ENCODE results near the gene ZNF598.

ZNF598 gene

DNA sequence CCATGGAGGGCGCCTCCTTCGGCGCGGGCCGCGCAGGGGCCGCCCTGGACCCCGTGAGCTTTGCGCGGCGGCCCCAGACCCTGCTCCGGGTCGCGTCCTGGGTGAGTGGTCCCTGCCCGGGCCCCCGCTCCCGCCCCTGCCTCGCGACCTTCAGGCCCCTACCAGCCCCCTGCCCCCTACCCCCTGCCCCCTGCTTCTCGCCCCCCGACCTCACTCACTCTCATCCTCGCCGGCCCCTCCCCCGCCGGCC lies 19.6 kb downstream of the ZNF598 start:
- no peak for DNase-seq

DNA sequence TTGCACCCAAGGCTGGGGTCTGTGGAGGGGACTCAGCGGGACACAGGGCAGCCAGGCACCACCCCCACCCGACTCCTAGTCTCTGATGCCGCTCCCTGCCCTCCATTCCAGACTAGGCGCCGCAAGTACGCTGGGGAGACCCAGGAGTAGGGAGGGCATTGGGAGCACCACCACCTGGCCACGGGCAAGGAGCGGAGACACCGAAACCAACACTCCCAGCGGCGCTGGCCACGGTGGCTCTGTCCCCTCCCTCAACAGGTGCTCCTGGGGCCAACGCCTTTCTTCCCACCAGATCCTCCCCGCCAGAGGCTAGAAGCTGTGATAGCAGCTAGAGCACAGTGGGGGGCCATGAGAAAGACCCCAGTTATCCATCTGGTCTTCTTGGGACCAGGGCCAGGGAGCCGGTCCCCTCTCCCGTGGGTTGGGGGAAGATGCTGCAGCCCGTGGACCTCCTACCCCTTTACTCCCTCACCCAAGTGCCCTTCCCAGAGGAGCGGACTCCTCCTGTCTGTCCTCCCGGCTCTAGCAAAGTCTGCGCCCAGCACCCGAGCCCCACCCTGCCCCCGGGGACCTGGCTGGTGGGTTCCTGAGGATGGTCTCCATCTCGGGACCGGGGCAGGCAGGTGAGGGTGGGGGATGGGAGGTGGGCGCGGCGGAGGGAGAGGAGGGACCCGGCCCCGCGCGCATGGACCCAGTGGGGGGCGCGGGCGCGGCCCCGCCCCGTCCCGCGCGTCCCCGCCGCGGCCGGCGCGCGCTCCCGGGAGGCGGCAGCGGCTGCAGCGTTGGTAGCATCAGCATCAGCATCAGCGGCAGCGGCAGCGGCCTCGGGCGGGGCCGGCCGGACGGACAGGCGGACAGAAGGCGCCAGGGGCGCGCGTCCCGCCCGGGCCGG lies 20.2 kb downstream of the ZNF598 start, which contains the start of gene SYNGR3:
Gene SYNGR3, plus strand, starts transcription at position 762 of the 892 bp plus-strand sequence. CDS start 133 bp downstream, outside the sequence.
- no peak for DNase-seq

DNA sequence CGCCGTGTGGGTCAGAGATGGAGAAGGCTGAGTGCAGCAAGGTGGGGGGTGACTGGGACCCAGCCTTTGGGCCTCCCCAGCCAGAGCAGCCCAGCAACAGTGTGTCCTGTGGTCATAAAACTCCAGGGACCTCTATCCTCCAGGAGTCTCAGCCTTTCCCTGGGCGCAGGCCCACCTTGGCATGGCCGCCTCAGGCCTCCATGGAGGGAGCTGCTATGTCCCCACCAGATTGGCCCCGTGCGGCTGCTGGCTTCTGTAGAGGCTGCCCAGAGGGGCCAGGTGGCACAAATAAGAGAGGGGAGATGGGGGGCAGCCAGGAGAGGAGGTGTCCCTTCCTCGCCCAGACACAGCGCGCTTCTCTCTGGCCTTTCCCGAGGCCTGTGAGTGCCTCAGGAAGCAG lies 22.4 kb downstream of the ZNF598 start:
- DNase-seq, result no peak

DNA sequence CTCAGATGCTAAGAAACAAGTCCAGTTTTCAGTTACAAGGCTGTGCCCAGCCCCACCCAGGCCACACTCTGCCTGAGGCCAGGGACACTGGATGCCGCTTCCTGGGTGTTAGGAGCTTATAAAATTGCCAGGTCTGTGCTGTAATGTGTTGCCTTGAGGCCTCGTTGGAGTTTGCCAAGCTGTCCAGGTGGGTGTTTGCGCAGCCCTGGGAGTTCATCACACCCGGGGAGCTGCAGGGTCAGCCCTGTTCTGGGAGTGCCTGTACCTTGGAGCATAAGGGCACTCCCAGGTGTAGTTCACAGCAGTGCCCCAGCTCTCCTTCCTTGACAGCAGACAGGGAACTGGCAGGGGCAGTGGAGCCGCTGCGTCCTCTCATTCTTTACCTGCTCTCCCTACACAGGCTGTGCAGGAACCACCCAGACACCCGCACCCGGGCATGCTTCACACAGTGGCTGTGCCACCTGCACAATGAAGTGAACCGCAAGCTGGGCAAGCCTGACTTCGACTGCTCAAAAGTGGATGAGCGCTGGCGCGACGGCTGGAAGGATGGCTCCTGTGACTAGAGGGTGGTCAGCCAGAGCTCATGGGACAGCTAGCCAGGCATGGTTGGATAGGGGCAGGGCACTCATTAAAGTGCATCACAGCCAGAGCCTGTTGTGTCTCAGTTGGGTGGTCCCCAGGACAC lies 24.0 kb downstream of the ZNF598 start:
- DNase-seq, result no peak

DNA sequence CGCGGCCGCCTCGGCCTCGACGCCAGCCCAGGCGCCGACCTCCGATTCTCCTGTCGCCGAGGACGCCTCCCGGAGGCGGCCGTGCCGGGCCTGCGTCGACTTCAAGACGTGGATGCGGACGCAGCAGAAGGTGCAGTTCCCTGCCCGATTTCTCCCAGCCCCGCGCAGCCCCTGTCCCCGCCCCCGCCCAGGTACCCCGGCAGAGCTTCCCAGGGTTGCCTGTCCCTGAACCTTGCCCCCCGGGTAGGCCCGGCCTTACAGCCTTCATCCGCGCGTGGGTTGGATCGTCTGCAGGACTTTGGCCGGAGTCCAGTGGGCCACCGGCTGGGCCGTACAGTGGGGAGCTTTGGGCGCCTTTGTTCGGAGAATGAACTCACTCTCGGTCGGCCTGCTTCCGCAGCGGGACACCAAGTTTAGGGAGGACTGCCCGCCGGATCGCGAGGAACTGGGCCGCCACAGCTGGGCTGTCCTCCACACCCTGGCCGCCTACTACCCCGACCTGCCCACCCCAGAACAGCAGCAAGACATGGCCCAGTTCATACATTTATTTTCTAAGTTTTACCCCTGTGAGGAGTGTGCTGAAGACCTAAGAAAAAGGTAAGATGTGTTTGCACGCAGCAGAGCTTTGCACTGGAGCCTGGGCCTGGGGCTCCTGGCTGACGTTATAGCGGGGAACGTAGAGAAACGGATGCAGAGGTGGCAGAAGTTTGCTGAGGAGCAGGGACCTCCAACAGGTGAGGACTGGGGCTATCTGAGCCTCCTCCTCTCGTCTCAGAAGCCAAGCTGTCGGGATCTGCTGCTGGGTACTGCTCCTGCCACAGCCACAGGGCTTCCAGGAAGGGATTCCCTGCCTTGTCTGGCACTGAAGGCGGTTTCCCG lies 25.0 kb downstream of the ZNF598 start:
- DNase-seq, result no peak

DNA sequence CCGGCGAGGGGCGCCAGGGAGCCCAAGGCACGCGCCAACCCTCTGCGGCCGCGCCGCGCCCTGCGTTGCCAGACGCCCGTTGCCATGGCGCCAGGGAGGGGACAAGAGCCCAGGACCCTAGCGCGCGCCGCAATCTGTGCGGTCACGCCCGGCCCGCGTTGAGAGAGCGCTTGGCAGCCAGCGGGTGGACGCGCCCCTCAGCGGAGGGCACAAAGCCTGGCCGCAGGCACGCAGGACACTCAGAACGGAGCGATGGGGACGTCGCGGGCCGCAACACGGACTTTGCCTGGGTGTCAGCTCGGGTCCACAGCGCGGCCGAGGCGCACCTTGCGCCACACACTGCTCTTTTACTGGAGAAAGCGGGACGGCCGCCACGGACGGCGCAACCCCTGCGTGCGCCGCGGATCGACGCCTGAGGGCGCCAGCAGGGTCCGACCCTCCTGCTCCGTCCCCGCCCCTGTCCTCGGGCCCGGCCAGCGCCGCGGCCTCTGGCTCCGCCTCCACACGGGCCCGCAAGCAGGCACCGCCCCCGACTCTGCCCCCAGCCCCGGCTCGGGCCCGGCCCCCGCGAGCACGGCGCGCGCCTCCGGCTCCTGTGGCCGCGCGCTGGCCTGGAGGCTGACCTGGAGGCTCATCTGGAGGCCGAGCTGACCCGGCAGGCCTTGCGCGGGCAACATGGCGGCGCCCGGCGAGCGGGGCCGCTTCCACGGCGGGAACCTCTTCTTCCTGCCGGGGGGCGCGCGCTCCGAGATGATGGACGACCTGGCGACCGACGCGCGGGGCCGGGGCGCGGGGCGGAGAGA lies 25.9 kb downstream of the ZNF598 start, which contains the start of gene GFER:
Gene GFER, plus strand, starts transcription at position 650 of the 803 bp plus-strand sequence. Its CDS starts 26 bp downstream, at position 676.
- peak; percentile 86 for DNase-seq

DNA sequence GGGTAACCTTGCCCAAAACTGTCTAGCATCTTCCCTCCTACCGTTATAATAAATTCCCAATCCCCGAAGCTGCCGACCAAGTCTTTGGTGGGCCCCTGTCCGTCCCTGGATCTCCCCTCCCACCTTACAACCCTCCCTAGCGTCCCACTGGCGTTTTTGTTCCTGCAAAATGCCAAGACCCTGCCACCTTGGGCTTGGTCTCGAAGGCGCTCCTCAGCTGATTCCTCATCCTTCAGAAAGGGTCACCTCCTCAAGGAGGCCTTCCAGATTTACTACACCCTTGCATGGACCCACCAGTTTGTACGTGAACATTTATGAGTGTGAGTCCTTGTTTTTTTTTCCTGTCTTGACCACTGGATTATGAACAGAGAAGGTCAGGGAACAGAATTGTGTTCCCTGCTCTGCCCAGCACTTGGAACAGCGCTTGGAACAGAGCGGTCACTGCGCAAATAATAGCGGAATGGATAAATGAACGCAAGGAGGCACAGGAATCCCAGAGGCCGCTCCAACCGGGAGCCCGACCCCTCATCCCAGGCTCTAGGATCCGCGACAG lies 26.6 kb downstream of the ZNF598 start:
- DNase-seq, result no peak

DNA sequence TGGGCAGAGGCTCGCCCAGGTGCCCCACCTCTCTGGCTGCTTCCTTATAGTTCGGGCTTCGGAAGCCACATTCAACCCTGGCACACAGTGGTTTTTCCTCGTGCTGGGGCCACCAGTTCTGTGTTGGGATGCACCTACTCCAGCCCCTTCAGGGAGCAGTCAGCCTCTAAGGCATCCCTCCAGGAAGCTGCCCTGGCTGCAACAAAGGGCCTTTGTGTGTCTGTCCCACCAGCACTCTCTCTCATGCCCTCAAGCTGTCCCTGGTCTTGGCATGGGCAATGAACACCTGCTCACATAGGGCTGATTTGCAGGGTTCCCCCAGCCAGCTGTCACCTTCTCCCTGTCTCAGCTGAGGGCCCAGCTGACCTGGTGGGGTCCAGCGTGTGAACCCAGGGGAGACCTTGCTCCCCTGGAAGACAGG lies 27.6 kb downstream of the ZNF598 start:
- no peak for DNase-seq

DNA sequence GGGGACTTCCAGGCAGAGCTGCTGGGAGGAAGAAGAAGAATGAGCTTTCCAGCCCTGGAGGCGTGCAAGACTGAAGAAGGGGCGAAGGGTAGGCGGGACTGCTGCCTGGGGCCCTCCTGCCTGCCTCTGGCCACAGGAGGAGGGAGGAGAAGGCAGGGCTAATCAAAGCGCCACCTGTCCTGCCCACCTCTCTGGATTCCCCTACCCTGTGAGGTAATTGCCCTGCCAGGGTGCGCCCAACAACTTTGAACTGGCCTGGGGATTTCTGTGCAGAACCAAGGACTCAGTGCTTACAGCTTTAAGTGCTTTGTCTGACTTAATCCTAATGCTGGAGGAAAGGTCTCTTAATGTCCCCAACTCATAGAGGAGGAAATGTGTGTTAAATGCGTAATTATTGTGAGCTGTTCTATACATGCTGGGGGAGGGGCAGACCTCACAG lies 28.2 kb downstream of the ZNF598 start, which contains the start of gene NOXO1:
Gene NOXO1, minus strand, starts transcription at position 72 of the 439 bp plus-strand sequence. CDS start 290 bp downstream, outside the sequence.
- DNase-seq, result no peak

DNA sequence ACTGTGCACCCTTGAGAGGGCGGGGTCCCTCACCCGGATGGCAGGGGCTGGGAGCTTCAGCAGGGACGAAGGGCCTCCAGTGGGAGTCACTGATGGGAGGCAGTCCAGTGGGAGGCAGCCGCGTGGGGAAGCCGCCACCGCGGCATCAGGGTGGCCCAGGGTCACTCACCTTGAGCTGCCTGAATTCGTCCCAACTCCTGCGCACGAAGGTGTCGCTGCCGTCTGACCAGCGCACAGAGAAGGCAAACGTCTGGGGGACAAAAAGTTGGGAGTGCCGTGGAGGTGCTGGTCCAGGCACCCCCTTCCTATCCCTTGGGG lies 28.9 kb downstream of the ZNF598 start:
- no peak for DNase-seq

DNA sequence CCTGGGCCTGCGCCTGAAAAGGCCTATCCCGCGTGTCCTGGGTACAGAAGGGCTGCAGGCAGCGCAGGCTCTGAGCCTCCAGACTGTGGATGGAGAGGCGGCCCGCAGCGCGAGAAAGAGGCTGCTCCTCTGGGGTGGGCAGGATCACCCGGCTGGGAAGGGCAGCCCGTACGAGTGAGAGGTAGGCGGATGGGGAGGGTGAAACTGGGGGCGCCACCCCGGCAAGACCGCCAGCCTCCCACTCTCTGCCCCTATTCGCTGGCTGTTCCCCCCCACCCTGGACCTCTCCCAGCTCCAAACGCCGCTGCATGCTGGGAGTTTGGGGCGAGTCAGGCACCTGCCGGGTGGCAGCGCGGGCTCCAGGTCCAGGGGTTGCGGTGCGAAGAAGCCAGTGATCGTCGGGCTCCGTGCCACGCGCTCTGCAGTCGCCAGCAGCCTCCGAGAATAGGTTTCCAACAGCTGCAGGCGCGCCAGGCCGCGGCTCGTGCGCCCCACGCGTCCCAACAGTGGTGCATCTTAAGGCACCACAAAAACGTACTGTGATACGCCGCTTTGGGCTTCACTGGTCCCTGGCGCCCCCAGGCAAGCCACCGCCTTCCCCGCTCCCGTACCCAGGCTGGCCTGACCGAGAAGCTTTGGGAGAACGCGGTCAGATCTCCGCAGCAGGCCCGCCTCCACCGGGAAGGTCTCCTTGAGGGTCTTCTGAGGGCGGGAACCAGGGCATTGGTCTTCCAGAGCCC lies 29.4 kb downstream of the ZNF598 start:
- no peak for DNase-seq

DNA sequence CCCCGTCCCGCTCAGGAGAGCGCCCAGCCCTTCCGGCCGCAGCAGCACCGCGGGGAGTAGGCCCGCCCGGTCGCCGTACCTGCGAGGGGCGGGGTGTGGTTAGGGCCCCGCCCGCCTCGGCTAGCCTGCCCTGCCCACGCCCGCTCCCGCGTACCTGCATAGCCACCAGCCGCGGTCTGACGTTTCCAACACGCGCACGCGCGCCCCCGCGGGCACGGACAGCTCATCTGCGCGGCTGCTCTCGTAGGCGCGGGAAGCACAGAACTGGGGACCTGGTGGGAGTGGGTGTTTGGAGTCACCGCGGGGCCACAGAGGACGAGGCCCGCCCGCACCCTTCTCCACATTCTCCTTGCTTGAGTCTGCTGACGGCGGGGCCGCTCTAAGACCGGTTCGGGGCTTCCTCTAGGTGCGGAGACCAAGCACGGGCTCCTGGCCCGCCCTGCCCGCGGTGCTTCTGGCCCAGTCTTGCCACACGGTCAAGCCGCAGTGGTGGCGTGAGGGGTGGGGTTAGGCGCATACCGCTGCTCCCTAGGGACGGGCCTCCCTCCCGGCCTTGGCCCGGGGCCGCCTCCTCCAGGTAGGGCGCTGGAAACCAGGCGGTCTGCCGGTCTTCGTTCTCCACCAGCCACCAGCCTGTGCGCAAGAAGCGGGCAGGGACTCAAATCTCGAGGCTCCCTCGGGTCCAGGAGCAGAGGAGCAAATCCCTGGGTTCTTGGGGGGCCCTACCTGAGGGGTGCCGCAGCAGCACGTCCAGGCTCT lies 30.2 kb downstream of the ZNF598 start:
- no peak for DNase-seq

DNA sequence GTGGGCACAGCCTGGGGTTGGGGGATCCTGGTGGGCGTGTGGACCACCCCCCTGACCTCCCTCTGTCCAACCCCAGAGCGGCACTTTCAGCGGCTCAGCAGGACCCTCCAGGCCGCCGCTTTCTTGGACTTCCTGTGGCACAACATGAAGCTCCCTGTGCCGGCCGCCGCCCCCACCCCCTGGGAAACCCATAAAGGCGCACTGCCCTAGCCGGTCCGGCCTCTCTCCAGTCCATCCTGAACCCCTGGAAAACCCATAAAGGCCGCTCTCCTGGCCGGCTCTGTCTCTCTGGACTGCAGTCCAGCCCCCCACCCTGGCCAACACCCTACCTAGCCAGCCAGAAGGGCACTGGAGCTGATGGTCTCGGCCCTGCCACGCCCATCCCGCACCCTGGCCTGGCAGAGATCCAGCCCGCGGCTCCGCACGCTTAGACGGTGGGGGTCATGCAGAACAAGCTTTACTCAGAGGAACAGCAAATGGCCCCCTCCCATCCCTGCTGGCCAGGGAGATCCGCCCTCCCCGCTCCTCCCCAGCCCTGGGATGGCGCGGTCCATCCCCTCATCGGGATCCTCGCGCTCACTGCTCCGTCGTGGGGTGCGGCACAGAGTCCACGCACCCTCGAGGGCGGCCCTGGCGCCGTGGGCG lies 31.0 kb downstream of the ZNF598 start:
- no peak for DNase-seq

DNA sequence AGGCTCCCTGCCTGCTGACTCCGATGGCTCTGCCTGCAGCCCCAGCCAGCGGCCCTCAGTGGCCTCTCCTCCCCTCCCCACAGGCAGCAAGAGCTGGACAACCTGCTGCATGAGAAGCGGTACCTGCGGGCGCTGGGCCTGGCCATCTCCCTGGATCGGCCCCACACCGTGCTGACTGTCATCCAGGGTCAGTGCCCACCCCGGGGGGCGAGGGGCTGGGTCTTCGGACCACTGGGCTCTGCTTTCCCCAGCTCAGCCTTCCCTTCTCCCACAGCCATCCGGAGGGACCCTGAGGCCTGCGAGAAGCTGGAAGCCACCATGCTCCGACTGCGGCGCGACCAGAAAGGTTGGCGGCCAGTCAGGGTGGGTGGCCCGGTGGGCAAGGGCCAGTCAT lies 31.7 kb downstream of the ZNF598 start:
- no peak for DNase-seq

DNA sequence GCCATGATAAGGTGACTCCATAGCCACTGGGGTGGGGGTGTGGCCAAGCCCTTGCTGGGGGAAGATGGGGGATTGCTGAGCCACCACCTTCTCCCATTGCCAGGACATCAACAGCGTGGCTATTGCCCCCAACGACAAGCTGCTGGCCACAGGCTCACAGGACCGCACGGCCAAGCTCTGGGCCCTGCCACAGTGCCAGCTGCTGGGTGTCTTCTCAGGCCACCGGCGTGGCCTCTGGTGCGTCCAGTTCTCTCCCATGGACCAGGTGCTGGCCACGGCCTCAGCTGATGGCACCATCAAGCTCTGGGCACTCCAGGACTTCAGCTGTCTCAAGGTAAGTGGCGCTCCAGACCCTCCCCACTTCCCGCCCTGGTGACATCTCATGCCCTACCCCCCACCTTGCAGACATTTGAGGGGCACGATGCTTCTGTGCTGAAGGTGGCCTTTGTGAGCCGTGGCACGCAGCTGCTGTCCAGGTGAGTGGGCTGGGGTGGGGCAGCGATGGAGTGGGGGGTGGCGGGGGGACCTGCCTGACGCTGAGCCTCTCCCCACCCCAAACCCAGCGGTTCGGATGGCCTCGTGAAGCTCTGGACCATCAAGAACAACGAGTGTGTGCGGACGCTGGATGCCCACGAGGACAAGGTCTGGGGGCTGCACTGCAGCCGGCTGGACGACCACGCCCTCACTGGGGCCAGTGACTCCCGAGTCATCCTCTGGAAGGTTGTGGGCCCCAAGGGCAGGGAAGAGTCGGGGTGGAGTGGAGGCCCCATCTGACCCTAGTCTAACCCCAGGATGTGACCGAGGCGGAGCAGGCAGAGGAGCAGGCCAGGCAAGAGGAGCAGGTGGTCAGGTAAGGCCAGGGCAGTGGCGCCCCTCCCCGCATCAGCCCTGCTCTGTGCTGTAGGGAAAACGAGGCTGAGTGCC lies 32.4 kb downstream of the ZNF598 start:
- DNase-seq, result no peak

DNA sequence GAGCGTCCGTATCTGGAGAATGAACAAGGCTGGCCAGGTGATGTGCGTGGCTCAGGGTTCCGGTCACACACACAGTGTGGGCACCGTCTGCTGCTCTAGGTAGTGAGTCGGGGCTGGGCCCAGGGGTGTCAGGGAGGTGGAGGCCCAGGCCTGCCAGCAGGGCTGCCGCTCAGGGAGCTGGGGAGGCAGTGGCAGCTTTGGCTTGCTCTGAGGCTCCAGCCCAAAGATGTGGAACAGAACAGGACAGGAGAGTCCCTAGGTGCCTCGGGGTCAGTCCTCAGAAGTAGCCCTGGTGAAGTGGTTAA lies 33.5 kb downstream of the ZNF598 start:
- no peak for DNase-seq

DNA sequence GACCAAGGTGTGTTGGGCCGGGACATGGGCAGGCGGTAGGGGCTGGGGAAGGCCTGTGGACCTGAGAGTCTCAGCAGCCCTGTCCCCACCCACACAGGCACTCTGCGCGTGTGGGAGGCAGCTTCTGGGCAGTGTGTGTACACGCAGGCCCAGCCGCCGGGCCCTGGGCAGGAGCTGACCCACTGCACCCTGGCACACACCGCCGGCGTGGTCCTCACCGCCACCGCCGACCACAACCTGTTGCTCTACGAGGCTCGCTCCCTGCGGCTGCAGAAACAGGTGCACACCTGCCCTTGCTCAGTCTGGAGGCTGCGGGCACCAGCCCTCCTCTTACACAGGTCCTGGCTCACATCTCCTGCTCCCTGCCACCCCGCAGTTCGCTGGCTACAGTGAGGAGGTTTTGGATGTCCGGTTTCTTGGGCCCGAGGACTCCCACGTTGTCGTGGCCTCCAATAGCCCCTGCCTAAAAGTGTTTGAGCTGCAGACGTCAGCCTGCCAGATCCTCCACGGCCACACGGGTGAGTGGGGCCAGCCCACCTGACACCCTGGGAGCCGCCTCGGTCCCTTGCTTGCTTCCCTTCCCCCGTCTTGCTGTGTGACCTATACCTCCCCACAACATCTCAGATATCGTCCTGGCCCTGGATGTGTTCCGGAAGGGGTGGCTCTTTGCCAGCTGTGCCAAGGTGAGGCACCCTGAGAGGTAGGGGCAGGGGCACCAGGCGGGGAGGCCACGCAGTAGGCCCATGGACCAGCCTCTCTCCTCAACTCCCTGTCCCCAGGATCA lies 34.0 kb downstream of the ZNF598 start:
- DNase-seq, result no peak
